HUES64 (cell line): ENCODE data around the gene FAR1.

Experiments
- H3K27ac ChIP-seq: 2 replicates; pipeline ENCODE4 v1.7.0; 2013; ENCODE audit warnings: low read depth, low read length, inconsistent platforms
- H3K27me3 ChIP-seq: 2 replicates; pipeline ENCODE4 v1.6.1; 2013; ENCODE audit warnings: mild to moderate bottlenecking, low read length; ENCODE audit not compliant: insufficient read depth
- H3K36me3 ChIP-seq: 2 replicates; pipeline ENCODE4 v1.6.1; 2013; ENCODE audit warnings: mild to moderate bottlenecking, low read length; ENCODE audit not compliant: insufficient read depth
- H3K4me1 ChIP-seq: 2 replicates; pipeline ENCODE4 v1.6.1; 2013; ENCODE audit warnings: mild to moderate bottlenecking, low read length, moderate library complexity; ENCODE audit not compliant: insufficient read depth
- H3K4me3 ChIP-seq: 2 replicates; pipeline ENCODE4 v1.5.1; 2013; ENCODE audit warnings: mild to moderate bottlenecking, low read length, moderate library complexity
- H3K9ac ChIP-seq: 2 replicates; pipeline ENCODE4 v1.6.1; 2013; ENCODE audit warnings: mild to moderate bottlenecking, low read depth, low read length
- H3K9me3 ChIP-seq: 2 replicates; pipeline ENCODE4 v1.6.1; 2013; ENCODE audit warnings: low read depth, low read length; ENCODE audit not compliant: insufficient read depth
- WGBS: fragments of 150-250, 120-280 bp; methylation state at CpG from one replicate; pipeline ENCODE4 v1.1.7; 2013; ENCODE audit warnings: missing lambda C conversion rate; 5-methylcytosine and 5-hydroxymethylcytosine counted together

Gene FAR1

DNA sequence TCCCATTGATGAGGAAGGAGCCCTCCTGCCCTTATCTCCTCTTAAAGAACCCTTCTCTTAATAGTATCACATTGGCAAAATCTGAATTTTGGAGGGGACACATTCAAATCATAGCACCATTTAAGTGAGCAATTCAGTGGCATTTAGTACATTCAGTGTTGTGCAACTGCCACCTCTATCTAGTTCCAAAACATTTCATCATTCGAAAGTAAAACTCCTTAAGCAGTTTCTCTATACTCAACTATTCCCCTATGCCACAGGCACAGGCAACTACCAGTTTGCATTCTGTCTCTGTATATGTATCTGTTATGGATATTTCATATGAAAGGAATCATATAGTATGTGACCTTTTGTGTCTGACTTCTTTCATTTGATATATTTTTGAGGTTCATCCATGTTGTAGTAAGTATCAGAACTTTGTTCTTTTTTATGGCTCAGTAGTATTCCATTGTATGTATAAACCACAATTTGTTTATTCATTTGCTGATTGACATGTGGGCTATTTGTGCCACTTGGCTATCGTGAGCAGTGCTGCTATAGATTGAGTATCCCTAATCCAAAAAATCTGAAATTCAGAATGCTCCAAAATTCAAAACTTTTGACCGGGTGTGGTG is 22.9 kb downstream of the FAR1 start:
- Histone ChIP-seq H3K9me3 (no peaks in the 10 kb centered on the region), H3K36me3 (peaks cover 20% of the 10 kb centered on the region), H3K9ac (no peak overlapping the region), H3K27me3 (no peaks in the 10 kb centered on the region), H3K4me1 (peaks cover 17% of the 10 kb centered on the region), H3K4me3 (no peak overlapping the region), H3K27ac (no peak overlapping the region)
- WGBS, result 100% methylated on average over 3 of the region's 3 CpGs

DNA sequence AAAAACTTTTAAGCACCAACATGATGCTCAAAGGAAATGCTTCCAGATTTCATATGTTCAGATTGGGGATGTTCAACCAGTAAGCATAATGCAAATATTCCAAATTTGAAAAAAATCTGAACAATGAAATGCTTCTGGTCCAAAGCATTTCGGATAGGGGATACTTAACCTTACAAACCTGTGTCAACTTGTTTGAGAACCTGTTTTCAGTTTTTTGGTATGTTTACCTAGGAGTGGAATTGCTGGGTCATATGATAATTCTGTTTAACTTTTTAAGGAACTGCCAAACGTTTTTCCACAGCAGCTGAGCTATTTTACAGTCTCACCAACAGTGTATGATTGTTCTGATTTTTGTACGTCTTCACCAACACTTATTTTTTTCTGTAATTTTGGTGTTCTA is 23.7 kb downstream of the FAR1 start:
- Histone ChIP-seq H3K27ac (no peak overlapping the region), H3K9ac (no peak overlapping the region), H3K27me3 (no peaks in the 10 kb centered on the region), H3K9me3 (no peaks in the 10 kb centered on the region), H3K36me3 (peaks cover 27% of the 10 kb centered on the region), H3K4me3 (no peak overlapping the region), H3K4me1 (0 out of 2 replicates have a peak, but pooled peaks cover 10% of the 10 kb centered on the region)
- WGBS, result 96% methylated on average over 2 of the region's 3 CpGs

- no peak overlapping the region for H3K4me3 ChIP-seq
- no peaks in the 10 kb centered on the region for H3K9me3 ChIP-seq
- 0 out of 2 replicates have a peak, but pooled peaks cover 8% of the 10 kb centered on the region for H3K4me1 ChIP-seq
- H3K9ac ChIP-seq, result no peak overlapping the region
- WGBS, result 95% methylated on average over 4 of the region's 4 CpGs
- peaks cover 42% of the 10 kb centered on the region for H3K36me3 ChIP-seq
- H3K27ac ChIP-seq, result no peak overlapping the region
- no peaks in the 10 kb centered on the region for H3K27me3 ChIP-seq
Observed at GRCh38 chr11:13694115-13694514, 25.6 kb downstream of the FAR1 start.

DNA sequence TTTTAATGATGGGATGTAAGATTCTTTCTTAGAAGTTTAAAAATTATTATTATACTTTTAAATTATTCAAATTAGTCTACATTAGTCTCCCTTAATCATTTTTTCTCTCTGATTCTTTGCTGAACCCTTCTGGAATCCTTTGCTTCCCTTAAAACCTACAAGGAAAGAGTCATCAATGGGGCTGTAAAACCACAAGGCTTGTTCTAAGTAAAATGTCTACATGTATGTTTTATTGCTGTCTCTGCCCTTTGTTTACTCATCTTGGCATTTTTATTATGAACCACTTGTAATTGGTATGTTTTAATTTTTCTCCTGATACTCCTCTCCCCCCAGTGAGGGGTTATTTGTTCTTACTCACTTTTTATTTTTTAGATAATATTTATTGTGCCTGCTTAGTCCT is 27.4 kb downstream of the FAR1 start:
- Histone ChIP-seq H3K4me3 (no peak overlapping the region), H3K9ac (no peak overlapping the region), H3K9me3 (no peaks in the 10 kb centered on the region), H3K27ac (no peak overlapping the region), H3K36me3 (peaks cover 59% of the 10 kb centered on the region), H3K4me1 (0 out of 2 replicates have a peak, but pooled peaks cover 8% of the 10 kb centered on the region), H3K27me3 (no peaks in the 10 kb centered on the region)

- WGBS, result 100% methylated on average over 1 of the region's 1 CpG
- H3K4me3 ChIP-seq, result no peak overlapping the region
- H3K36me3 ChIP-seq, result peaks cover 77% of the 10 kb centered on the region
Observed at GRCh38 chr11:13697710-13698109, 29.2 kb downstream of the FAR1 start.

GRCh38 chr11:13698132-13698531 is 29.7 kb downstream of the FAR1 start:
- H3K9ac ChIP-seq, result no peak overlapping the region
- no peak overlapping the region for H3K4me3 ChIP-seq
- no peak overlapping the region for H3K27ac ChIP-seq
- H3K36me3 ChIP-seq, result peaks cover 81% of the 10 kb centered on the region
- 0 out of 2 replicates have a peak, but pooled peaks cover 3% of the 10 kb centered on the region for H3K4me1 ChIP-seq
- H3K27me3 ChIP-seq, result no peaks in the 10 kb centered on the region
- H3K9me3 ChIP-seq, result no peaks in the 10 kb centered on the region
- 98% methylated on average over 2 of the region's 2 CpGs for WGBS

More at GRCh38 chr11:13697710-13698109, 29.2 kb downstream of the FAR1 start:
- Histone ChIP-seq H3K27ac (no peak overlapping the region), H3K9me3 (no peaks in the 10 kb centered on the region), H3K27me3 (no peaks in the 10 kb centered on the region), H3K4me1 (0 out of 2 replicates have a peak, but pooled peaks cover 7% of the 10 kb centered on the region), H3K9ac (no peak overlapping the region)

GRCh38 chr11:13699041-13699440 is 30.6 kb downstream of the FAR1 start:
- H3K27me3 ChIP-seq, result no peaks in the 10 kb centered on the region
- no peak overlapping the region for H3K27ac ChIP-seq
- peaks cover 86% of the 10 kb centered on the region for H3K36me3 ChIP-seq
- H3K4me3 ChIP-seq, result no peak overlapping the region
- no peak overlapping the region for H3K9ac ChIP-seq
- 95% methylated on average over 1 of the region's 2 CpGs for WGBS
- H3K9me3 ChIP-seq, result no peaks in the 10 kb centered on the region
- no peaks in the 10 kb centered on the region for H3K4me1 ChIP-seq

DNA sequence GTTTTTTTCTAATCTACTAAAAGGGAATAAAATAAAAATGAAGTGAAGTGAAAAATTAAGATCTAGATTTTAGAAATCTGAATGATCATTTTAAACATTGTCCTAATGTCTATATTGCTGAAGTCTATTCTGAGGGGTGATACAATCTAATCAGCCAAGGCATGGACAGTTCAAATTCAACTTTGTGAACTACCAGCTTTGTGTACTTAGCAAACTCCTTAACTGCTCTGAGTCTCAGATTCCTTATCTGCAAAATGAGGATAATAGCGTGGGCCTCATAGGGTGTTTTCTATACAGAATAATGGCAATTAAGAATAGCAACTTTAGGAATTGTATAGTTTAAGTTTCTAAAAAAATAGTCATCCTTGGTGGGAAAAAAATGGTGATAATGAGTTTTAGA is 31.4 kb downstream of the FAR1 start:
- Histone ChIP-seq H3K36me3 (peaks cover 80% of the 10 kb centered on the region), H3K9me3 (no peaks in the 10 kb centered on the region)
- 77% methylated on average over 1 of the region's 1 CpG for WGBS

DNA sequence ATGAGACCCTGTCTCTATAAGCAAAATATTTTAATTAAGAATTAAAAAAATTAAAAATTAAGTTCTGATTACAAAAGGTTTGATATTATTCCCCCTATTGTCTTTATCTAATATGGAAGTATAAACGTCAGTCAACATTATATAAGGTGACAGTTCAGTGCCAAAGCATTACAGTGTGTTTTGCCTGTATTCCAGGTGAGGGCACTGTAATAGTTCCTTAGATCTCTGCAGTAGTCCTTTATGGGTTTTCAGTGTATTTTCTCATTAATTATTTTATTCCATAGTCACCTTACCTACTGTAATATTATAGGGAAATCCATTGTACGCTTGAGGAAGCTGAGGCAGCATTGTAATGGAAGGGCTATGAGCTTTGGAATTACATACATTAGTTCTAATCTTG is 33.0 kb downstream of the FAR1 start:
- H3K27ac ChIP-seq, result no peak overlapping the region
- peaks cover 68% of the 10 kb centered on the region for H3K36me3 ChIP-seq
- H3K9ac ChIP-seq, result no peak overlapping the region
- H3K9me3 ChIP-seq, result no peaks in the 10 kb centered on the region
- H3K4me1 ChIP-seq, result peaks cover 14% of the 10 kb centered on the region
- no peaks in the 10 kb centered on the region for H3K27me3 ChIP-seq
- no peak overlapping the region for H3K4me3 ChIP-seq
- 80% methylated on average over 1 of the region's 2 CpGs for WGBS

More for the DNA sequence above, 31.4 kb downstream of the FAR1 start:
- Histone ChIP-seq H3K4me3 (no peak overlapping the region), H3K27me3 (no peaks in the 10 kb centered on the region), H3K4me1 (peaks cover 4% of the 10 kb centered on the region), H3K9ac (no peak overlapping the region), H3K27ac (no peak overlapping the region)

DNA sequence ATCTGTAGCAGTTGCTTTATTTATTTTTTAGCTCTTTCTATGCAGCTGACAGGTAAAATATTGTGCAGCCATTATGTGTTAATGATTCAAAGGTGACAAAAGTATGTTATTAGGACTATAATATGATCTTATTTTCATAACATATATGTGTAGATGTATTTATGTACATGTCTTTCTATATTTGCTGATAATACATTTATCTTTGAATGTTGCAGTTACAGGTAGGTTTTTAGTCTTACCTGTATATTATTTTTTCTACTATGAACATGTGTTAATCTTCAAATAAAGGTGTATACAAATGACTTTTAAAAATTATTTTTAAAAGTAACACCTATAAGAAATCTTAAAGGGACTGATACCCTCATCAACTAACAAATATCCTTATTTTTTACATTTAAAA is 33.6 kb downstream of the FAR1 start:
- Histone ChIP-seq H3K9ac (no peak overlapping the region), H3K4me3 (no peak overlapping the region), H3K27me3 (no peaks in the 10 kb centered on the region), H3K4me1 (peaks cover 14% of the 10 kb centered on the region), H3K36me3 (peaks cover 68% of the 10 kb centered on the region), H3K9me3 (no peaks in the 10 kb centered on the region), H3K27ac (no peak overlapping the region)

GRCh38 chr11:13705710-13706109 is 37.2 kb downstream of the FAR1 start:
- Histone ChIP-seq H3K4me3 (no peak overlapping the region), H3K9me3 (no peaks in the 10 kb centered on the region), H3K27me3 (no peaks in the 10 kb centered on the region), H3K27ac (no peak overlapping the region), H3K36me3 (peaks cover 74% of the 10 kb centered on the region), H3K4me1 (peaks cover 14% of the 10 kb centered on the region), H3K9ac (no peak overlapping the region)

DNA sequence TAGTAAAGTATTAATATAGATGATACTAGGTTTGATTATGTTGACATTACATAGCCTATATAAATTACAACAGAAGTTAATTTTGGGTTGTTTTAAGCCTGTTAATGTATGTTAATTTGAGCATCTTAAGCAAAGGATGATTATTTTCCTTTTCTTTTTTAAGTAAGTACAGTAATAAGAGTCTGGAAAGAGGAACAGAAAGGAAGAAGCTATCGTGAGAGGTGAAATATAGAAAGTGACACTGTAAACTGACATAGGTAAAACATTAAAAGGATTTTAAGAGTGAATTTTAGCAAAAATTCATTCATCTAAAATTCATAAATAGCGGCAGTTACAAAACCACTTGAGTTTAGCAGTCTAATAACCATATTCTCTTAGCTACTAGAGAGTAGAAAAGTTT is 45.5 kb downstream of the FAR1 start:
- no peak overlapping the region for H3K27ac ChIP-seq
- no peaks in the 10 kb centered on the region for H3K9me3 ChIP-seq
- peaks cover 95% of the 10 kb centered on the region for H3K36me3 ChIP-seq
- H3K9ac ChIP-seq, result no peak overlapping the region
- no peak overlapping the region for H3K4me3 ChIP-seq
- H3K27me3 ChIP-seq, result no peaks in the 10 kb centered on the region
- H3K4me1 ChIP-seq, result no peaks in the 10 kb centered on the region; the same call in 1 of the 2 replicates
- 100% methylated on average over 2 of the region's 2 CpGs for WGBS
